HepG2 (cell line): Measurements from ENCODE around the gene TM4SF1. TPM values are rescaled to one million over a fixed set of nuclear protein-coding genes. Genes with fewer than 3 reads are reported as not detected.

Experiments used
- ATAC-seq: fragments of 200-7000 bp; cut with Tn5 transposase; 3 replicates; pipeline ENCODE4 v1.9.1; 2020; ENCODE audit warnings: mild to moderate bottlenecking, moderate library complexity
- BruUV-seq: library from RNA; stranded (reverse); fragments of 400-500 nt; replicated peaks from 2 replicates; lab custom pipeline; 2021; lab: Mats Ljungman, UMichigan
- CTCF ChIA-PET: fragments of 300-600 bp; formaldehyde crosslinking; extraction: SDS; loops from one replicate; lab custom pipeline; 2021; ENCODE audit warnings: low total read pairs, inconsistent platforms, low intra/inter-chr PET ratio; lab: Yijun Ruan, JAX
- POLR2A ChIA-PET: fragments of 350-600 bp; sonication (Branson Sonifier 250); formaldehyde crosslinking; loops from one replicate; lab custom pipeline; 2020; ENCODE audit warnings: antibody characterized with exemption, inconsistent platforms; lab: Yijun Ruan, JAX
- DNase-seq: peaks from one replicate; pipeline ENCODE4 v3.0.0-alpha.2; 2015; ENCODE audit warnings: low spot score
- FAIRE-seq: peaks from 3 replicates; lab custom pipeline; 2011; peaks lifted over from hg19 to GRCh38; lab: Jason Lieb, UNC
- H2AFZ ChIP-seq: one replicate; pipeline ENCODE4 v1.6.1; 2011; ENCODE audit warnings: low read length, inconsistent platforms
- H3K27ac ChIP-seq: fragments of 300-600 bp; 3 replicates; pipeline ENCODE4 v1.8.0; 2011; ENCODE audit warnings: mixed run types, mild to moderate bottlenecking, mixed read lengths, low read length, inconsistent platforms; ENCODE audit not compliant: insufficient read depth; ENCODE audit errors: extremely low read length
- H3K27me3 ChIP-seq, 2 experiments: fragments of 200-600 bp in 1 of 2; 2 replicates in 1 of 2; 3 replicates in 1 of 2; pipeline versions ENCODE4 v1.6.0 to v1.8.0; 2011; ENCODE audit warnings: low read length in 2 of 2, mild to moderate bottlenecking in 2 of 2, moderate library complexity in 2 of 2, inconsistent platforms in 1 of 2; ENCODE audit not compliant: insufficient read depth in 2 of 2, control insufficient read depth in 1 of 2
- H3K36me3 ChIP-seq, 2 experiments: fragments of 200-600 bp in 1 of 2; replicated peaks in 1 of 2; 2 replicates in 1 of 2; 3 replicates in 1 of 2; pipeline versions ENCODE4 v1.5.1 to v1.8.0; 2011; ENCODE audit warnings: low read length in 2 of 2, inconsistent platforms in 1 of 2; ENCODE audit not compliant: insufficient read depth in 2 of 2, control insufficient read depth in 1 of 2
- H3K4me1 ChIP-seq: 2 replicates; pipeline ENCODE4 v1.5.1; 2012; ENCODE audit warnings: low read length, inconsistent platforms; ENCODE audit not compliant: insufficient read depth
- H3K4me2 ChIP-seq: 2 replicates; pipeline ENCODE4 v1.6.0; 2011; ENCODE audit warnings: low read depth, low read length, inconsistent platforms
- H3K4me3 ChIP-seq, 3 experiments: fragments of 200-600 bp in 1 of 3; sonication (generic), shearing (Covaris generic) in 1 of 3; replicated peaks in 1 of 3; 2 replicates each; pipeline ENCODE4 v1.5.1; 2011 to 2016; ENCODE audit warnings: low read length in 3 of 3, inconsistent platforms in 2 of 3, low read depth in 2 of 3, mild to moderate bottlenecking in 2 of 3, control low read depth in 1 of 3, mixed read lengths in 1 of 3; ENCODE audit not compliant: insufficient read depth in 1 of 3
- H3K79me2 ChIP-seq: one replicate; pipeline ENCODE4 v1.6.1; 2011; ENCODE audit warnings: low read length, inconsistent platforms; ENCODE audit not compliant: insufficient read depth
- H3K9ac ChIP-seq: 2 replicates; pipeline ENCODE4 v1.6.0; 2011; ENCODE audit warnings: mild to moderate bottlenecking, low read depth, low read length, inconsistent platforms; ENCODE audit not compliant: insufficient read depth
- H3K9me3 ChIP-seq: 2 replicates; pipeline ENCODE4 v1.5.1; 2012; ENCODE audit warnings: mild to moderate bottlenecking, low read length
- H4K20me1 ChIP-seq: 2 replicates; pipeline ENCODE4 v1.6.0; 2011; ENCODE audit warnings: inconsistent platforms, mild to moderate bottlenecking, low read length, moderate library complexity; ENCODE audit not compliant: insufficient read depth
- ATF6 ChIP-seq: sonication (generic); formaldehyde crosslinking; conservative IDR thresholded peaks from 2 replicates; pipeline ENCODE4 v1.4.0; 2020; ENCODE audit warnings: missing genetic modification reagents
- CEBPB ChIP-seq: IDR thresholded peaks from 2 replicates; pipeline ENCODE4 v1.6.1; 2011; ENCODE audit warnings: low read depth, low read length, improper control_type of control experiment, borderline replicate concordance
- GATAD2A ChIP-seq: IDR thresholded peaks from 2 replicates; pipeline ENCODE4 v1.6.1; 2016
- HMG20A ChIP-seq: IDR thresholded peaks from 2 replicates; pipeline ENCODE4 v1.6.1; 2016; ENCODE audit warnings: borderline replicate concordance
- HNF4A ChIP-seq: sonication (generic); formaldehyde crosslinking; IDR thresholded peaks from 2 replicates; pipeline ENCODE4 v1.4.0; 2020; ENCODE audit warnings: missing genetic modification reagents
- HNF4G ChIP-seq, 2 experiments: sonication (generic) in 1 of 2; formaldehyde crosslinking in 1 of 2; IDR thresholded peaks; 2 replicates each; pipeline versions ENCODE4 v1.4.0 to v1.6.1; 2011 to 2020; ENCODE audit warnings: borderline replicate concordance in 2 of 2, low read depth in 2 of 2, mild to moderate bottlenecking in 2 of 2, low read length in 1 of 2, missing genetic modification reagents in 1 of 2, moderate library complexity in 1 of 2
- JARID2 ChIP-seq: sonication (generic); formaldehyde crosslinking; IDR thresholded peaks from 2 replicates; pipeline ENCODE4 v1.8.1; 2023; ENCODE audit warnings: missing genetic modification reagents, inconsistent platforms; ENCODE audit not compliant: insufficient replicate concordance
- MYC ChIP-seq: sonication (generic); formaldehyde crosslinking; IDR thresholded peaks from 2 replicates; pipeline ENCODE4 v1.9.0; 2021; ENCODE audit warnings: missing genetic modification reagents, borderline replicate concordance
- SYNCRIP ChIP-seq: fragments of 200-400 bp; formaldehyde crosslinking; IDR thresholded peaks from 2 replicates; pipeline ENCODE4 v1.6.1; 2018; ENCODE audit warnings: mild to moderate bottlenecking, low read depth, low read length; ENCODE audit not compliant: insufficient read depth
- ZIK1 ChIP-seq: sonication (generic); formaldehyde crosslinking; IDR thresholded peaks from 2 replicates; pipeline ENCODE4 v1.5.0; 2020; ENCODE audit warnings: mild to moderate bottlenecking, low read depth, missing genetic modification reagents, borderline replicate concordance
- ZNF552 ChIP-seq: sonication (generic); formaldehyde crosslinking; IDR thresholded peaks from 2 replicates; pipeline ENCODE4 v1.9.0; 2022; ENCODE audit warnings: missing genetic modification reagents, mild to moderate bottlenecking, borderline replicate concordance
- ZNF781 ChIP-seq: sonication (generic); formaldehyde crosslinking; IDR thresholded peaks from 2 replicates; pipeline ENCODE4 v1.5.1; 2020; ENCODE audit warnings: borderline replicate concordance, mild to moderate bottlenecking, missing genetic modification reagents; ENCODE audit errors: not compliant biosample characterization
- ZSCAN29 ChIP-seq: sonication (generic); formaldehyde crosslinking; conservative IDR thresholded peaks from 2 replicates; pipeline ENCODE4 v1.4.0; 2020; ENCODE audit warnings: mild to moderate bottlenecking, missing genetic modification reagents
- in situ Hi-C: cut with HindIII; loops from 2 replicates; pipeline ENCODE4 v1.10.0; 2017; ENCODE audit warnings: low pct_unique_long_range_greater_than_20kb; ENCODE audit not compliant: extremely low pct_ligation_motif_present
- intact Hi-C: fragments of 100-400 bp; cut with micrococcal nuclease; formaldehyde crosslinking; loops from one replicate; pipeline ENCODE4 v1.10.0; 2022; ENCODE audit not compliant: unreplicated experiment
- polyA plus RNA-seq, 8 experiments: library from polyadenylated mRNA; depleted of rRNA in 3 of 8; stranded (reverse) in 7 of 8; unstranded in 1 of 8; fragments of >200 nt; fragmentation: Illumina TruSeq in 4 of 8; extraction: Trizol in 4 of 8; gene quantifications; 2 replicates each; pipeline versions ENCODE4 v1.2.1 to v1.2.3, GENCODE V29; 2011 to 2016; ENCODE audit warnings: low read depth in 4 of 8, missing spikeins in 1 of 8, mixed read lengths in 1 of 8; ENCODE audit not compliant: insufficient read depth in 1 of 8
- total RNA-seq, 5 experiments: library from RNA; depleted of rRNA; stranded (reverse); fragments of >200 nt; fragmentation: Illumina TruSeq; extraction: Trizol; gene quantifications; 2 replicates each; pipeline ENCODE4 v1.2.3, GENCODE V29; 2016; ENCODE audit warnings: low read depth in 1 of 5

Gene TM4SF1
- total and polyA plus RNA-seq, 2 of the 13 experiments (the other 11 are each of a cell fraction or from before 2014, with no cell fraction given), result 431 to 1,359 TPM

GRCh38 chr3:149325581-149325980, 51.9 kb downstream of the TM4SF1 start:
- in situ Hi-C loops (no loop called here), intact Hi-C loops (no loop called here)
- Histone ChIP-seq H3K4me3 (no peak overlapping the region), H3K9ac (no peak overlapping the region), H3K4me1 (peaks cover 6% of the 10 kb centered on the region), H3K9me3 (no peaks in the 10 kb centered on the region), H3K79me2 (no peaks in the 10 kb centered on the region), H3K36me3 (no peaks in the 10 kb centered on the region), H3K27me3 (no peaks in the 10 kb centered on the region), H2AFZ (no peak overlapping the region), H3K4me2 (no peak overlapping the region), H3K27ac (no peak overlapping the region), H4K20me1 (no peaks in the 10 kb centered on the region)
- TF ChIP-seq ATF6 (CRISPR knock-in tag), result no peak
- no peak for TF ChIP-seq CEBPB
- TF ChIP-seq JARID2 (CRISPR knock-in tag), result no peak
- peak; percentile 62 for TF ChIP-seq HNF4A
- no peak for TF ChIP-seq ZNF552 (CRISPR knock-in tag)
- no peak for TF ChIP-seq SYNCRIP
- no peak for TF ChIP-seq ZSCAN29 (CRISPR knock-in tag)
- peak; percentile 47; the same call in 1 of the 2 replicates for TF ChIP-seq HNF4G (IDR thresholded peaks at IDR 0.05; ENCODE audit: borderline replicate concordance, low read depth, low read length)
- no peak for TF ChIP-seq HNF4G (CRISPR knock-in tag; IDR thresholded peaks at IDR 0.05; ENCODE audit: borderline replicate concordance, low read depth)
- no peak for TF ChIP-seq MYC (CRISPR knock-in tag)
- no peak for TF ChIP-seq HMG20A (CRISPR knock-in tag)
- TF ChIP-seq ZIK1 (CRISPR knock-in tag), result no peak
- no peak for TF ChIP-seq ZNF781 (CRISPR knock-in tag)
- 0 out of 2 replicates have a peak, but pooled peaks have one; percentile 7 for TF ChIP-seq GATAD2A (CRISPR knock-in tag)
- ATAC-seq (no peak), FAIRE-seq (no peak), DNase-seq (no peak)
- ChIA-PET POLR2A (no interaction called here), CTCF (no interaction called here)
- no TSS peak for BruUV-seq
